8988T (cell line): ENCODE data around the gene AFAP1L2.

ENCODE experiments used
- DNase-seq: peaks from one replicate; pipeline ENCODE4 v3.0.0; 2011

AFAP1L2 gene

GRCh38 chr10:114332301-114333192, 71.8 kb downstream of the AFAP1L2 start:
- no peak for DNase-seq

GRCh38 chr10:114329634-114330365, 74.5 kb downstream of the AFAP1L2 start:
- no peak for DNase-seq

- no peak for DNase-seq
Observed at GRCh38 chr10:114328874-114329273, 75.4 kb downstream of the AFAP1L2 start.

- no peak for DNase-seq
Observed at GRCh38 chr10:114328441-114328812, 75.9 kb downstream of the AFAP1L2 start.

- DNase-seq = no peak
Observed at GRCh38 chr10:114327537-114328440, 76.5 kb downstream of the AFAP1L2 start.

GRCh38 chr10:114326795-114327194, 77.5 kb downstream of the AFAP1L2 start:
- DNase-seq = no peak

GRCh38 chr10:114323023-114323422, 81.3 kb downstream of the AFAP1L2 start:
- DNase-seq = no peak

GRCh38 chr10:114322344-114322743, 82.0 kb downstream of the AFAP1L2 start:
- no peak for DNase-seq

- DNase-seq = peak; percentile 68
Observed at GRCh38 chr10:114320249-114321116, 83.8 kb downstream of the AFAP1L2 start.

- no peak for DNase-seq
Observed at GRCh38 chr10:114319406-114320248, 84.7 kb downstream of the AFAP1L2 start.

- DNase-seq = no peak
Observed at GRCh38 chr10:114316744-114317143, 87.6 kb downstream of the AFAP1L2 start.

GRCh38 chr10:114315566-114316420, 88.5 kb downstream of the AFAP1L2 start:
- DNase-seq = no peak

- no peak for DNase-seq
Observed at GRCh38 chr10:114313866-114314265, 90.4 kb downstream of the AFAP1L2 start.

GRCh38 chr10:114313139-114313538, 91.2 kb downstream of the AFAP1L2 start:
- no peak for DNase-seq

- no peak for DNase-seq
Observed at GRCh38 chr10:114311496-114312209, 92.6 kb downstream of the AFAP1L2 start.

- DNase-seq = no peak
Observed at GRCh38 chr10:114311023-114311422, 93.3 kb downstream of the AFAP1L2 start.

- no peak for DNase-seq
Observed at GRCh38 chr10:114310346-114310745, 94.0 kb downstream of the AFAP1L2 start.

- DNase-seq = no peak
Observed at GRCh38 chr10:114309364-114309651, 95.0 kb downstream of the AFAP1L2 start.

- DNase-seq = no peak
Observed at GRCh38 chr10:114308531-114309363, 95.6 kb downstream of the AFAP1L2 start.
